GM18870 (cell line): ENCODE data around the gene TTC3.
"Not testable (repeated sequence)": the region's sequence is repeated elsewhere in the genome, so short reads cannot be mapped to it uniquely, and the experiment has no call there.

ENCODE experiments used
- ATAC-seq: cut with Tn5 transposase; IDR thresholded peaks from one replicate; pipeline ENCODE4 v1.9.1; 2021; ENCODE audit warnings: moderate library complexity; ENCODE audit not compliant: unreplicated experiment

Gene TTC3

DNA sequence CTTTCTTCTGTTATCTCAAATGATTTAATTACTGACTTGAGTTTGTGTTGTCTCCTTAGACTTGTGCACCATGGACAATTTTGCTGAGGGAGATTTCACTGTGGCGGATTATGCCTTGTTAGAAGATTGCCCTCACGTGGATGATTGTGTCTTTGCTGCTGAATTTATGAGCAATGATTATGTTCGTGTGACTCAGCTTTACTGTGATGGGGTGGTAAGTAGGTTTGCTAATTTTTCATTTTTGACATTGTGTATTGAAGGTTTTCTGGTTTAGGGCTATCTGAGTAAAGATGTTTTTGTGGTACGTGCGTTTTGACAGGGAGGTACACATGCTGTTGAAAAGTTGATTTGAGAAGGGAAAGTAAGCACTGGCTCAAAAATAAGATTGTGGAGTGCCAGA lies 14.1 kb downstream of the TTC3 start:
- no peak for ATAC-seq

- ATAC-seq = no peak
Observed at GRCh38 chr21:37088186-37088735, 15.2 kb downstream of the TTC3 start.

- no peak for ATAC-seq
Observed at GRCh38 chr21:37093977-37094376, 20.9 kb downstream of the TTC3 start.

DNA sequence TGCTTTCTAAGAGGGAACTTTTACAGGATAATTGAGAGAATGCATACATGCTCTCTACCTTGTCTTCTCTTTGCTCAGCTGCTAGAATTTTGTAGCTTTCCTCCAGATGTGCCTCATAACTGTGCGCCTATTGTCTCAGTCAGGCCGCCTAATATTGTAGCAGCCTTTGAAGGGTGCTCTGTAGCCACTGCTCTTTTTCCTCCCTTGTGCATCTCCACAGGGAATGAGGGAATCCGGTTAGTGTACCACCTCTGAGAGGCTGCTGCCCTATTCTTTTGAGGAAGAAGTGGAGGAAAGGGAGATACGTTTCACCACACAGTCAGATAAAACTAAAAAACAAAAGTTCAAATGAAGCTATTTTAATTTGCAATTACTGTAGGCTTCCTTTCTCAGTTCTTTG lies 22.8 kb downstream of the TTC3 start:
- no peak for ATAC-seq

- no peak for ATAC-seq
Observed at GRCh38 chr21:37098751-37099150, 25.7 kb downstream of the TTC3 start.

- no peak for ATAC-seq
Observed at GRCh38 chr21:37100316-37100715, 27.3 kb downstream of the TTC3 start.

DNA sequence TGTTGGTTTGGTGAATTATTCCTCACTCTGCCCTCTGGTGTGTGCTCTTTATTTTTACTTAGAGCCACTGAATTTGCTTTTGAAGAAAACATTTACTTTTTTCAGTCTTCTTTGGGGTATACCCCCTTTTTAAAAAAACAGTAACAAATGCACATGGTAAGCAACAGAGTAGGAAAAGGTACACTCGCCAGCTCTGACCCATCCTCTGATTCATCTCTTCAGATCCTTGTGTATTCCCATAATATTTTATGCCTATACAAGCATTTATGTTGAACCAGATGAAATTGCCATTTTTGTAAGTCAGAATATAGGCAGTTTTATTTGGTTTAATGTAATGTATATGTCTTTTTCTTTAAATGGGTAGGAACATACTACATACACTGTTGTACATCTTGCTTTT lies 28.3 kb downstream of the TTC3 start:
- ATAC-seq = no peak

GRCh38 chr21:37102746-37103145 lies 29.7 kb downstream of the TTC3 start:
- ATAC-seq = not testable (repeated sequence)

- ATAC-seq = no peak
Observed at GRCh38 chr21:37106998-37107397, 33.9 kb downstream of the TTC3 start.

- not testable (repeated sequence) for ATAC-seq
Observed at GRCh38 chr21:37111029-37111428, 38.0 kb downstream of the TTC3 start.

DNA sequence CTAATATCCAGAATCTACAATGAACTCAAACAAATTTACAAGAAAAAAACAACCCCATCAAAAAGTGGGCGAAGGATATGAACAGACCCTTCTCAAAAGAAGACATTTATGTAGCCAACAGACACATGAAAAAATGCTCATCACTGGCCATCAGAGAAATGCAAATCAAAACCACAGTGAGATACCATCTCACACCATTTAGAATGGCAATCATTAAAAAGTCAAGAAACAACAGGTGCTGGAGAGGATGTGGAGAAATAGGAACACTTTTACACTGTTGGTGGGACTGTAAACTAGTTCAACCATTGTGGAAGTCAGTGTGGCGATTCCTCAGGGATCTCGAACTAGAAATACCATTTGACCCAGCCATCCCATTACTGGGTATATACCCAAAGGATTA lies 41.2 kb downstream of the TTC3 start:
- ATAC-seq = not testable (repeated sequence)

DNA sequence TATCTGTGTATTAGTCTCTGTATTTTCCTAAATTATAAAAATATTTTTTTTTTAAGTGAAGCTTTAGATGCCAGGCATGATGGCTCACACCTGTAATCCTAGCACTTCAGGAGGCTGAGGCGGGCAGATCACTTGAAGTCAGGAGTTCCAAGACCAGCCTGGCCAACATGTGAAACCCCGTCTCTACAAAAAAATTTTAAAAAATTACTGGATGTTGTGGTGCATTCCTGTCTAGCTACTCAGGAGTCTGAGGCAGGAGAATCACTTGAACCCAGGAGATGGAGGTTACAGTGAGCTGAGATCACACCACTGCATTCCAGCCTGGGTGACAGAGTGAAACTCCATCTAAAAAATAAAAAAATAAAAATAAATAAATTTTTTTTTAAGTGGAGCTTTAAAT lies 43.4 kb downstream of the TTC3 start:
- ATAC-seq = not testable (repeated sequence)

DNA sequence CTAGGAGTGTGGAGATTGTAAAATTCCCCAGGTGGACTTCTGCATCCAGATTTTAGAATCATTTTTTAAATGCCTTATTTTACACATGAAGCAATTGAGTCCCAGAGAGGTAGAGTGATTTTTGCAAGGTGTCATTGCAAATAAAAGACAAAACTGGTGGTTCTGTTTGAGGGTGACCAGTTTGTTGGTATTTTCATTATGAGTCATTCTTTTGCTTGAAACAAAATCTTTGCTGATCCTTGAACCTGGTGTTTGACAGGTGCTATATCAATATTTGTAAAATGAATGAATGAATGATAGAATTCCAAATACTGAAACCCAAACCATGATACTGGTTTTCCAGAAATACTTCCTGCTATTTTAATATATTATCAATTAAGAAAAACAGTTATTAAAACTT lies 44.1 kb downstream of the TTC3 start:
- ATAC-seq = no peak

DNA sequence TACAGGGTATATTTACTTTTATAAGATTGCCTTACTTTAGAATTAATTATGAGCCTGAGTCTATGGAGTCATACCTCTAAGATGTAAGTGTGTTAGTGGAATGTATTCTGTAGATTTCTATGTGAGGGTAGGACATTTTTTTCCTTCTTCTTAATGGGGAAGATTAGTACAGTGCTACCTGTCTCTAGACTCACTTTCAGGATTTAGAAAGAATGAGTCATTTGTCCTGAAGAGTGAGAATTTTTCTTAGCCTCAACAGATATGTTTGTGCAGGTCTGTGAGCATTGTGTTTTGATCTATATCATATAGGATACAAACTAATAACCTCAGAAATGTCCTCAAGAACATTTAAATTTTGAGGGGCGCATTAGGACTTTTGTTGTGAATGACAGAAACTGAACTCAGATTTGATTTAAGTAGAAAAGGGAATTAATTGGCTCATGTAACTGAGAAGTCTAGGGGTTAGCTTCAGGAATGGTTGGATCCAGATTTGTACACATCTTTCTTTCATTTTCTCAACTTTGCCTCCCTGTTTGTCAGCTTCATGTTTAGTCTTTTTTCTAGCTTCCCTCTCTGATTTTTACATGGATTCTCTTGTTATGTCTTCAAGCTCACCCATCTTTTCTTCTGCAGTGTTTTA lies 45.3 kb downstream of the TTC3 start:
- no peak for ATAC-seq

DNA sequence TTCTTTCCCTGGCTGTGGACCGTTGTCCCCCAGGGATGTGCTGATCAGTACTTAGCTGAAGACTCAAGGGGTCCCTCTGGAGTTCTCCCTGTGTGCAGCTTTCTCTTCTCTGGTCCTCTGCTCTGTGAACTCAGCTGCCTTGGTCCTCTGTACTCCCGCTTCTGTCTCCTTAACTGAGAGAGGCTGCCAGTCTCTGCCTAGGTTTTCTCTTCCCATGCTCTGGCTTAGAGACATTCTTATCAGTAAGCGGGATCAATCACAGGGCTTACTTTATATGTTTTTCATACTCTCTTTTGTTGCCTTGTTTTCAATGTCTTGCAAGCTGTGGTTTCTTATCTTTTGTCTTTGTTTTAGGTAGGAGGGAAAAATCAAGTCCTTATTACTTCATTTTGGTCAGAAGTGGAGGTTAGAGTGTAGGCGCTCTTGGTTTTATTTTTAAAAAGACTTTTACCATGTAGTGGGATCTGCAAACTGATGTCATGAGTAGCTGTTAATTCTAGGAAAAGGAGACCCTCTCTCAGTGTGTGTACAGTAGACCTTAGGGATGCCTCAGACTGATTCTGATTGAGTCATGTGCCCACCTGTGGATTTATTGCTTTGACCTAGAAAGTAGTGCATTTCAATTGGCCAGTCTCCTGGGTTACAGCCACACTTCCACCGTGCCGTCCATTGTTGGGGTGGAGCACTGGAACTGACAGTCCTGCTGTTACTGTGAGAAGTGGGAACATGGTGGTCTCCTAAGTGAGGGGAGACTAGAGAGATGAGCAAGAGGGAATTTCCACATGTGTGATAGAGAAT lies 46.6 kb downstream of the TTC3 start:
- ATAC-seq = no peak

GRCh38 chr21:37128076-37128475 lies 55.0 kb downstream of the TTC3 start:
- no peak for ATAC-seq

DNA sequence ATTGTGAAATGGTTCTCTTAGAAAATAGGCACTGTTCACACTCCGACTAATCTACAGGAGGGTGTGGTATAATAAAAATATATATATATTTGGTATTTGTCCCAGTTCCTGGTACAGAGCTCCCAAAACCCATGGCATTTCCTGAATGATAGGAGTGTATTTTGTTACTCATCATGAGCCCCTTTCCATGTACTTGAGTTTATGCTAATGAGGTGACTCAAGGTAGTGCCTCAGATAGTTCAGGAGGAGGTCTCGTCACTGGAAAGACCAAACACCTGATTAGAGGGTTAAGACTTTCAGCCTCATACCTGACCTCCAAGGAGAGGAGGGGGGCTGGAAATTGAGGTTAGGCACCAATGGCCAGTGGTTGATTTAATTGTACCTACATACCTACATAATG lies 57.9 kb downstream of the TTC3 start:
- ATAC-seq = no peak

DNA sequence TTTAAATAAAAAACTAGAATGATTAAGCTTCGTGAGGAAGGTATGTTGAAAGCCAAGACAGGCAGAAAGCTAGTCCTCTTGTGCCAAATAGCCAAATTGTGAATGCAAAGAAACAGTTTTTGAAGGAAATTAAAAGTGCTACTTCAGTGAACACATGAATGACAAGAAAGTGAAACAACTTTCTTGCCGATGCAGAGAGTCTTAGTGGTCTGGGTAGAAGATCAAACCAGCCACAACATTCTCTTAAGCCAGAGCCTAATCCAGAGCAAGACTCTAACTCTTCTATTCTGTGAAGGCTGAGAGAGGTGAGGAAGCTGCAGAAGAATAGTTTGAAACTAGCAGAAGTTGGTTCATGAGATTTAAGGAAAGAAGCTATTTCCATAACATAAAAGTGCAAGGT lies 63.2 kb downstream of the TTC3 start:
- no peak for ATAC-seq

- no peak for ATAC-seq
Observed at GRCh38 chr21:37136744-37137143, 63.7 kb downstream of the TTC3 start.

- no peak for ATAC-seq
Observed at GRCh38 chr21:37139154-37139553, 66.1 kb downstream of the TTC3 start.

GRCh38 chr21:37139902-37140301 lies 66.8 kb downstream of the TTC3 start:
- ATAC-seq = no peak

DNA sequence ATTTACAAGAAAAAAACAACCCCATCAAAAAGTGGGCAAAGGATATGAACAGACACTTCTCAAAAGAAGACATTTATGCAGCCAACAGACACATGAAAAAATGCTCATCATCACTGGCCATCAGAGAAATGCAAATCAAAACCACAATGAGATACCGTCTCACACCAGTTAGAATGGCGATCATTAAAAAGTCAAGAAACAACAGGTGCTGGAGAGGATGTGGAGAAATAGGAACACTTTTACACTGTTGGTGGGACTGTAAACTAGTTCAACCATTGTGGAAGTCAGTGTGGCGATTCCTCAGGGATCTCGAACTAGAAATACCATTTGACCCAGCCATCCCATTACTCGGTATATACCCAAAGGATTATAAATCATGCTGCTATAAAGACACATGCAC lies 70.3 kb downstream of the TTC3 start:
- ATAC-seq = not testable (repeated sequence)
